HG03342 (cell line): ENCODE data around the gene MLXIPL.
"Not testable (repeated sequence)": the region's sequence is repeated elsewhere in the genome, so short reads cannot be mapped to it uniquely, and the experiment has no call there.

ENCODE experiments used
- ATAC-seq: cut with Tn5 transposase; IDR thresholded peaks from one replicate; pipeline ENCODE4 v1.9.1; 2021; ENCODE audit warnings: mild to moderate bottlenecking, moderate library complexity; ENCODE audit not compliant: unreplicated experiment

MLXIPL gene

GRCh38 chr7:73646785-73647724 is 22.7 kb upstream of the MLXIPL start:
- ATAC-seq: no peak

GRCh38 chr7:73645643-73646174 is 21.4 kb upstream of the MLXIPL start:
- ATAC-seq: no peak

- no peak for ATAC-seq
Observed at GRCh38 chr7:73644688-73645286, 20.5 kb upstream of the MLXIPL start.

GRCh38 chr7:73642834-73643233 is 18.5 kb upstream of the MLXIPL start:
- ATAC-seq: no peak

GRCh38 chr7:73638911-73639310 is 14.6 kb upstream of the MLXIPL start:
- no peak for ATAC-seq

GRCh38 chr7:73635428-73636200 is 11.3 kb upstream of the MLXIPL start:
- no peak for ATAC-seq

GRCh38 chr7:73633844-73634243 is 9.5 kb upstream of the MLXIPL start:
- ATAC-seq: no peak

- no peak for ATAC-seq
Observed at GRCh38 chr7:73633323-73633722, 9.0 kb upstream of the MLXIPL start.

GRCh38 chr7:73631558-73631957 is 7.2 kb upstream of the MLXIPL start:
- ATAC-seq: no peak

GRCh38 chr7:73628504-73628903 is 4.2 kb upstream of the MLXIPL start:
- no peak for ATAC-seq

- ATAC-seq: no peak
Observed at GRCh38 chr7:73626814-73627213, 2.5 kb upstream of the MLXIPL start.

GRCh38 chr7:73625276-73625675 is 954 bp upstream of the MLXIPL start:
- no peak for ATAC-seq

GRCh38 chr7:73624669-73625001 is 313 bp upstream of the MLXIPL start:
- ATAC-seq: no peak

- no peak for ATAC-seq
Observed at GRCh38 chr7:73622909-73623797, 1.2 kb downstream of the MLXIPL start.

GRCh38 chr7:73622527-73622908 is 1.8 kb downstream of the MLXIPL start:
- ATAC-seq: no peak

- no peak for ATAC-seq
Observed at GRCh38 chr7:73621168-73622063, 2.9 kb downstream of the MLXIPL start.

GRCh38 chr7:73619394-73619793 is 4.9 kb downstream of the MLXIPL start:
- ATAC-seq: not testable (repeated sequence)

GRCh38 chr7:73618538-73618937 is 5.8 kb downstream of the MLXIPL start:
- ATAC-seq: no peak

- not testable (repeated sequence) for ATAC-seq
Observed at GRCh38 chr7:73617520-73617919, 6.8 kb downstream of the MLXIPL start.
